Keratinocyte (primary cell): Measurements from ENCODE around the gene SNRNP27. TPM values are rescaled to one million over a fixed set of nuclear protein-coding genes. Genes with fewer than 3 reads are reported as not detected.
"Not testable (repeated sequence)": the region's sequence is repeated elsewhere in the genome, so short reads cannot be mapped to it uniquely, and the experiment has no call there.

Source experiments
- DNase-seq: peaks from one replicate; pipeline ENCODE4 v3.0.0-alpha.2; 2011; ENCODE audit warnings: low read depth, missing footprints, low spot score
- FAIRE-seq: peaks from 2 replicates; lab custom pipeline; 2011; peaks lifted over from hg19 to GRCh38; lab: Jason Lieb, UNC
- H2AFZ ChIP-seq: 2 replicates; pipeline ENCODE4 v1.6.0; 2012; ENCODE audit warnings: low read length, control low read depth, inconsistent platforms; ENCODE audit not compliant: control insufficient read depth
- H3K27ac ChIP-seq: 2 replicates; pipeline ENCODE4 v1.5.1; 2011; ENCODE audit warnings: low read length; ENCODE audit not compliant: control insufficient read depth, insufficient read depth
- H3K27me3 ChIP-seq: 3 replicates; pipeline ENCODE4 v1.6.0; 2011; ENCODE audit warnings: low read length; ENCODE audit not compliant: control insufficient read depth, insufficient read depth; ENCODE audit errors: extremely low read depth
- H3K36me3 ChIP-seq, 2 experiments: 2 replicates in 1 of 2; 3 replicates in 1 of 2; pipeline ENCODE4 v1.5.1; 2011; ENCODE audit warnings: low read length in 2 of 2, mild to moderate bottlenecking in 1 of 2; ENCODE audit not compliant: control insufficient read depth in 2 of 2, insufficient read depth in 2 of 2; ENCODE audit errors: extremely low read depth in 1 of 2
- H3K4me1 ChIP-seq: 3 replicates; pipeline ENCODE4 v1.5.1; 2011; ENCODE audit warnings: low read length; ENCODE audit not compliant: control insufficient read depth, insufficient read depth; ENCODE audit errors: extremely low read depth
- H3K4me2 ChIP-seq: 3 replicates; pipeline ENCODE4 v1.6.0; 2011; ENCODE audit warnings: low read depth, low read length; ENCODE audit not compliant: control insufficient read depth, insufficient read depth; ENCODE audit errors: extremely low read depth
- H3K4me3 ChIP-seq, 3 experiments: fragments of 200-600 bp in 1 of 3; sonication (generic) in 1 of 3; 2 replicates in 2 of 3; 3 replicates in 1 of 3; pipeline ENCODE4 v1.5.1; 2011 to 2016; ENCODE audit warnings: low read length in 3 of 3, mild to moderate bottlenecking in 3 of 3, control low read depth in 2 of 3, inconsistent platforms in 1 of 3, low read depth in 1 of 3, mixed read lengths in 1 of 3, mixed run types in 1 of 3, moderate library complexity in 1 of 3; ENCODE audit not compliant: control insufficient read depth in 2 of 3, insufficient read depth in 2 of 3; ENCODE audit errors: extremely low read depth in 1 of 3
- H3K79me2 ChIP-seq: 2 replicates; pipeline ENCODE4 v1.6.0; 2012; ENCODE audit warnings: low read length; ENCODE audit not compliant: control insufficient read depth, insufficient read depth
- H3K9ac ChIP-seq: 3 replicates; pipeline ENCODE4 v1.6.0; 2011; ENCODE audit warnings: low read length; ENCODE audit not compliant: control insufficient read depth, insufficient read depth; ENCODE audit errors: extremely low read depth
- H3K9me1 ChIP-seq: 3 replicates; pipeline ENCODE4 v1.6.0; 2011; ENCODE audit warnings: low read length; ENCODE audit not compliant: control insufficient read depth, insufficient read depth; ENCODE audit errors: extremely low read depth
- H3K9me3 ChIP-seq: 2 replicates; pipeline ENCODE4 v1.5.1; 2012; ENCODE audit warnings: low read depth, low read length; ENCODE audit not compliant: control insufficient read depth
- H4K20me1 ChIP-seq: 3 replicates; pipeline ENCODE4 v1.6.0; 2011; ENCODE audit warnings: low read length; ENCODE audit not compliant: control insufficient read depth, insufficient read depth; ENCODE audit errors: extremely low read depth
- EZH2 ChIP-seq: IDR thresholded peaks from one replicate; pipeline ENCODE4 v1.6.1; 2012; ENCODE audit warnings: inconsistent platforms, mild to moderate bottlenecking, low read length, moderate library complexity
- dilution Hi-C: fragments of 300-500 bp; cut with MboI; formaldehyde crosslinking; loops from one replicate; pipeline ENCODE4 v1.7.0; 2020; ENCODE audit warnings: low sequenced_read_pairs; ENCODE audit not compliant: extremely low pct_ligation_motif_present
- polyA plus RNA-seq, 5 experiments: library from polyadenylated mRNA; depleted of rRNA in 3 of 5; stranded (reverse) in 3 of 5; stranded (forward) in 1 of 5; unstranded in 1 of 5; fragments of >200 nt; gene quantifications; 1 replicate in 1 of 5; 2 replicates in 3 of 5; 3 replicates in 1 of 5; pipeline versions ENCODE4 v1.2.1 to v1.2.3, GENCODE V29; 2011 to 2012; ENCODE audit warnings: missing spikeins in 2 of 5, low read depth in 1 of 5, low replicate concordance in 1 of 5
- TF ChIP-seq, protein P1 (sequence below), 3 experiments: IDR thresholded peaks in 1 of 3; conservative IDR thresholded peaks in 1 of 3; optimal IDR thresholded peaks in 1 of 3; 2 replicates in 2 of 3; 3 replicates in 1 of 3; pipeline versions ENCODE3 to v1.5.1; 2011; ENCODE audit warnings: low read length in 3 of 3, mild to moderate bottlenecking in 3 of 3, moderate library complexity in 2 of 3, control low read depth in 1 of 3, inconsistent platforms in 1 of 3; ENCODE audit not compliant: insufficient read depth in 2 of 3; ENCODE audit errors: extremely low read depth in 1 of 3

SNRNP27 gene
- polyA plus RNA-seq, 1 donor (not counting 4 experiments of a cell fraction or from before 2014, with no cell fraction given) = 41.1 TPM

DNA sequence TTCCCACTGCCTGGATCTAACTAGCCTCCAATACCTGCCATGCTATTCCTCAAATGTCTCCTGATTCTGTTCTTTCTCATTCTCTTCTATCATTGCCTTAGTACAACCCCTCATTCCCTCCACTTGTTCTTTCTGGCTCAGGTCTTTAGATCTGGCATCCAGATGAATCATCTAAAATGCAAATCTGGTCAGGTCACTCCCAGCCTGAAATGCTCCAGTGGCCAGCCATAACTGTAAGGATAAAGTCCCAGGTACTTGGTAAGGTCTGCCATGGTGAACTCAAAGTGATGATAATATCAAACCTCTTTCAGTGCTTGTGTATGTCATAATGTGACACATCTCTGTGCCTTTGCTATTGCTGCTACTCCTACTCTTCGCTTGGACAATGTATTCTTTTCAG, 2.9 kb upstream of the SNRNP27 start:
- FAIRE-seq (no peak), DNase-seq (no peak)
- dilution Hi-C loops = no loop called here
- Histone ChIP-seq H3K79me2 (peaks cover 18% of the 10 kb centered on the region), H3K9me1 (no peaks in the 10 kb centered on the region), H4K20me1 (no peaks in the 10 kb centered on the region), H3K27me3 (no peaks in the 10 kb centered on the region), H3K9ac (no peak overlapping the region), H3K27ac (no peak overlapping the region), H3K4me2 (no peak overlapping the region), H3K9me3 (no peaks in the 10 kb centered on the region), H3K36me3 (peaks cover 0 to under 1% of the 10 kb centered on the region in 2 experiments), H2AFZ (no peak overlapping the region), H3K4me3 (no peak overlapping the region), H3K4me1 (peaks cover 10% of the 10 kb centered on the region)
- no peak for TF ChIP-seq EZH2
- TF ChIP-seq, protein P1, sequence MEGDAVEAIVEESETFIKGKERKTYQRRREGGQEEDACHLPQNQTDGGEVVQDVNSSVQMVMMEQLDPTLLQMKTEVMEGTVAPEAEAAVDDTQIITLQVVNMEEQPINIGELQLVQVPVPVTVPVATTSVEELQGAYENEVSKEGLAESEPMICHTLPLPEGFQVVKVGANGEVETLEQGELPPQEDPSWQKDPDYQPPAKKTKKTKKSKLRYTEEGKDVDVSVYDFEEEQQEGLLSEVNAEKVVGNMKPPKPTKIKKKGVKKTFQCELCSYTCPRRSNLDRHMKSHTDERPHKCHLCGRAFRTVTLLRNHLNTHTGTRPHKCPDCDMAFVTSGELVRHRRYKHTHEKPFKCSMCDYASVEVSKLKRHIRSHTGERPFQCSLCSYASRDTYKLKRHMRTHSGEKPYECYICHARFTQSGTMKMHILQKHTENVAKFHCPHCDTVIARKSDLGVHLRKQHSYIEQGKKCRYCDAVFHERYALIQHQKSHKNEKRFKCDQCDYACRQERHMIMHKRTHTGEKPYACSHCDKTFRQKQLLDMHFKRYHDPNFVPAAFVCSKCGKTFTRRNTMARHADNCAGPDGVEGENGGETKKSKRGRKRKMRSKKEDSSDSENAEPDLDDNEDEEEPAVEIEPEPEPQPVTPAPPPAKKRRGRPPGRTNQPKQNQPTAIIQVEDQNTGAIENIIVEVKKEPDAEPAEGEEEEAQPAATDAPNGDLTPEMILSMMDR (optimal IDR thresholded peaks at IDR 0.05 in 1 of 3, IDR thresholded peaks at IDR 0.05 in 1 of 3, conservative IDR thresholded peaks at IDR 0.05 in 1 of 3; ENCODE audit: extremely low read depth in 1 of 3, insufficient read depth in 2 of 3, low read length in 3 of 3) = no peak

DNA sequence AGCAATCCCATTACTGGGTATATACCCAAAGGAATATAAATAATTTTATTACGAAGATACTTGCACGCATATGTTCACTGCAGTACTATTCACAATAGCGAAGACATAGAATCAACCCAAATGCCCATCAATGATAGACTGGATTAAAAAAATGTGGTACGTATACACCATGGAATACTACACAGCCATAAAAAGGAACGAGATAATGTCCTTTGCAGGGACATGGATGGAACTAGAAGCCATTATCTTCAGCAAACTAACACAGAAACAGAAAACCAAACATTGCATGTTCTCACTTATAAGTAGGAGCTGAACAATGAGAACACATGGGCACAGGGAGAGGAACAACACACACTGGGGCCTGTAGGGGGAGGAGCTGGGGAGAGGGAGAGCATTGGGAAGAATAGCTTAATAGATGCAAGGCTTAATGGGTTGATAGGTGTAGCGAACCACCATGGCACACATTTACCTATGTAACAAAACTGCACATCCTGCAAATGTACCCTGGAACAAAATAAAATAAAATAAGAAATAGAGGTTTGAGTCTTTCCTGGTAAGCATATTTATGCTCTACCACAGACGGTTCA, 825 bp upstream of the SNRNP27 start:
- H3K27me3 ChIP-seq, H3K9me3 ChIP-seq, DNase-seq, dilution Hi-C loops, FAIRE-seq, H3K9ac ChIP-seq, H4K20me1 ChIP-seq, H3K9me1 ChIP-seq: not testable (repeated sequence)
- peaks cover 10% of the 10 kb centered on the region for H3K4me1 ChIP-seq
- H3K36me3 ChIP-seq = peaks cover 3 to 13% of the 10 kb centered on the region in 2 experiments
- H3K4me3 ChIP-seq = peak overlapping the region in 1 of 3 experiments; percentile 89
- peak overlapping the region; percentile 100 for H2AFZ ChIP-seq
- H3K79me2 ChIP-seq = peaks cover 27% of the 10 kb centered on the region
- H3K27ac ChIP-seq = peak overlapping the region; percentile 95
- H3K4me2 ChIP-seq = peak overlapping the region; percentile 92

DNA sequence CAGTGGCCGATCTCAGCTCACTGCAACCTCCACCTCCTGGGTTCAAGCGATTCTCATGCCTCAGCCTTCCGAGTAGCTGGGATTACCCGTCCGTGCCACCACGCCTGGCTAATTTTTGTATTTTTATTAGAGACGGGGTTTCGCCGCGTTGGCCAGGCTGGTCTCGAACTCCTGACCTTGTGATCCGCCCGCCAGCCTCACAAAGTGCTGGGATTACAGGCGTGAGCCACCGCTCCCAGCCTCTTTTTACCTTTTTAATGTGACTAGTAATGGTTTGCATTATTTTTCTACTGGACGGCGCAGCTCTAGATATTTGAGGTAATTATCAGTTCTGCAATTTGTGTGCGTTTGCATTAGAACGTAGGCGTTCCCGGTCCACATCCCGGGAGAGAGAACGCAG, 981 bp downstream of the SNRNP27 start:
- Histone ChIP-seq H3K4me2 (peak overlapping the region; percentile 63), H3K4me3 (peak overlapping the region; percentile 75 to 89 (median 77)), H3K79me2 (peaks cover 36% of the 10 kb centered on the region), H3K36me3 (peaks cover 5 to 13% of the 10 kb centered on the region in 2 experiments), H3K27ac (peak overlapping the region; percentile 95), H3K4me1 (peaks cover 10% of the 10 kb centered on the region), H3K9ac (peak overlapping the region; percentile 96)
- H3K27me3 ChIP-seq, H3K9me3 ChIP-seq, H2AFZ ChIP-seq, dilution Hi-C loops, FAIRE-seq, H4K20me1 ChIP-seq, DNase-seq, H3K9me1 ChIP-seq: not testable (repeated sequence)
